Trophoblast cell (in vitro differentiated cells and primary cell): ENCODE results near the gene CLEC4E.
A peak's percentile ranks its signal among the peaks of the same experiment; 100 is the strongest.

ENCODE experiments used
- DNase-seq, 2 donors: peaks; one replicate each; pipeline ENCODE4 v3.0.0-alpha.2; 2016
- H2AFZ ChIP-seq: 2 replicates; pipeline ENCODE4 v1.6.1; 2013; ENCODE audit warnings: low read length, moderate library complexity, mild to moderate bottlenecking; ENCODE audit not compliant: insufficient read depth, poor library complexity
- H2AK5ac ChIP-seq: 2 replicates; pipeline ENCODE4 v1.6.1; 2013; ENCODE audit warnings: mild to moderate bottlenecking, low read length
- H2BK120ac ChIP-seq: 2 replicates; pipeline ENCODE4 v1.6.1; 2013; ENCODE audit warnings: low read length, mild to moderate bottlenecking, moderate library complexity; ENCODE audit not compliant: insufficient read depth, poor library complexity
- H2BK12ac ChIP-seq: 2 replicates; pipeline ENCODE4 v1.6.1; 2013; ENCODE audit warnings: mild to moderate bottlenecking, low read length, moderate library complexity
- H2BK5ac ChIP-seq: 2 replicates; pipeline ENCODE4 v1.6.1; 2013; ENCODE audit warnings: low read length, low read depth, moderate library complexity, mild to moderate bottlenecking; ENCODE audit not compliant: poor library complexity
- H3K14ac ChIP-seq: 2 replicates; pipeline ENCODE4 v1.6.1; 2013; ENCODE audit warnings: mild to moderate bottlenecking, low read length
- H3K18ac ChIP-seq: 2 replicates; pipeline ENCODE4 v1.6.1; 2013; ENCODE audit warnings: mild to moderate bottlenecking, low read length
- H3K23ac ChIP-seq: 2 replicates; pipeline ENCODE4 v1.6.1; 2013; ENCODE audit warnings: low read length
- H3K27ac ChIP-seq: 2 replicates; pipeline ENCODE4 v1.5.1; 2013; ENCODE audit warnings: low read depth, mild to moderate bottlenecking, inconsistent platforms, low read length, moderate library complexity
- H3K27me3 ChIP-seq: 2 replicates; pipeline ENCODE4 v1.6.1; 2013; ENCODE audit warnings: inconsistent platforms, mild to moderate bottlenecking, low read length, moderate library complexity; ENCODE audit not compliant: insufficient read depth
- H3K36me3 ChIP-seq, 2 experiments: 1 replicate in 1 of 2; 2 replicates in 1 of 2; pipeline ENCODE4 v1.6.1; 2013; ENCODE audit warnings: low read length in 2 of 2, mild to moderate bottlenecking in 2 of 2, moderate library complexity in 1 of 2; ENCODE audit not compliant: insufficient read depth in 2 of 2, control insufficient read depth in 1 of 2
- H3K4ac ChIP-seq: 2 replicates; pipeline ENCODE4 v1.6.1; 2013; ENCODE audit warnings: low read depth, mild to moderate bottlenecking, low read length, moderate library complexity
- H3K4me1 ChIP-seq, 2 experiments: 1 replicate in 1 of 2; 2 replicates in 1 of 2; pipeline ENCODE4 v1.6.1; 2013; ENCODE audit warnings: low read length in 2 of 2, mild to moderate bottlenecking in 2 of 2, moderate library complexity in 1 of 2; ENCODE audit not compliant: insufficient read depth in 2 of 2, control insufficient read depth in 1 of 2
- H3K4me2 ChIP-seq: 2 replicates; pipeline ENCODE4 v1.6.1; 2013; ENCODE audit warnings: inconsistent platforms, mild to moderate bottlenecking, low read length, moderate library complexity
- H3K4me3 ChIP-seq: 2 replicates; pipeline ENCODE4 v1.5.1; 2013; ENCODE audit warnings: mild to moderate bottlenecking, low read depth, low read length, inconsistent platforms
- H3K79me1 ChIP-seq: one replicate; pipeline ENCODE4 v1.6.1; 2013; ENCODE audit warnings: low read length
- H3K79me2 ChIP-seq: 2 replicates; pipeline ENCODE4 v1.6.1; 2013; ENCODE audit warnings: low read length, mild to moderate bottlenecking; ENCODE audit not compliant: control insufficient read depth, insufficient read depth, poor library complexity
- H3K9ac ChIP-seq: 2 replicates; pipeline ENCODE4 v1.6.1; 2013; ENCODE audit warnings: mild to moderate bottlenecking, low read length
- H3K9me3 ChIP-seq: 2 replicates; pipeline ENCODE4 v1.6.1; 2013; ENCODE audit warnings: low read depth, mild to moderate bottlenecking, control low read depth, inconsistent platforms, low read length; ENCODE audit not compliant: insufficient read depth
- H4K12ac ChIP-seq: 2 replicates; pipeline ENCODE4 v1.6.1; 2013; ENCODE audit warnings: low read depth, mild to moderate bottlenecking, low read length, moderate library complexity
- H4K8ac ChIP-seq: 2 replicates; pipeline ENCODE4 v1.6.1; 2013; ENCODE audit warnings: low read depth, mild to moderate bottlenecking, low read length, moderate library complexity
- H4K91ac ChIP-seq: one replicate; pipeline ENCODE4 v1.6.1; 2013; ENCODE audit warnings: low read depth, mild to moderate bottlenecking, low read length, moderate library complexity
- WGBS: extraction: QIAGEN DNeasy Blood & Tissue Kit; methylation state at CpG from one replicate; pipeline ENCODE4 v1.1.7; 2013; ENCODE audit warnings: missing lambda C conversion rate; ENCODE audit not compliant: insufficient read length, insufficient coverage; ENCODE audit errors: extremely low coverage; 5-methylcytosine and 5-hydroxymethylcytosine counted together

The CLEC4E gene

DNA sequence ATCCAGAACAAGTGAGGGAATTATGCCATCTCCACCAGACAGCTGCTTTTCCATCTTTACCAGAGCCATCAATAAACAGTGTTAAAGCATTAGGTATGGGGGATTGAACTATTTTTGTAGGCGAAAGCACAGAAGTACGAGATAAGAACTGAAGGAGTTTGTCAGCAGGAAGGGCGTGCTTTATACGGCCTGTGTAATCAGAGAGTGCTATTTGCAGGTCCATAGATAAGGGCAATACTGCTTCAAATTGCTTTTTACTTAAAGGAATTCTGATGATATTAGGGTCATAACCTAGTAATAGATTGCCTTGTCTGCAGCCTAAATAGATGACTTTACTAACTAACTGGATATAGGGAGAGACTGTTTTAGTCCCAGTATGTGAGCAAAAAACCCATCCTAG is 20.3 kb upstream of the CLEC4E start:
- no peak overlapping the region for H2BK12ac ChIP-seq
- no peaks in the 10 kb centered on the region for H3K4me1 ChIP-seq
- no CpG with 5 or more reads among the region's 4 CpGs for WGBS
- H3K9ac ChIP-seq: no peak overlapping the region
- H3K4ac ChIP-seq: no peak overlapping the region
- H3K4me3 ChIP-seq: no peak overlapping the region
- no peak overlapping the region for H2BK5ac ChIP-seq
- H3K27me3 ChIP-seq: no peaks in the 10 kb centered on the region
- no peak overlapping the region for H3K4me2 ChIP-seq
- no peak for DNase-seq
- no peak overlapping the region for H2BK120ac ChIP-seq
- H3K79me1 ChIP-seq: no peaks in the 10 kb centered on the region
- H2AK5ac ChIP-seq: no peak overlapping the region
- H4K12ac ChIP-seq: no peak overlapping the region
- no peak overlapping the region for H4K91ac ChIP-seq
- H3K23ac ChIP-seq: no peak overlapping the region
- no peak overlapping the region for H3K27ac ChIP-seq
- no peaks in the 10 kb centered on the region for H3K9me3 ChIP-seq
- H3K18ac ChIP-seq: no peak overlapping the region
- H3K36me3 ChIP-seq: no peaks in the 10 kb centered on the region
- no peak overlapping the region for H3K14ac ChIP-seq
- no peaks in the 10 kb centered on the region for H3K79me2 ChIP-seq
- no peak overlapping the region for H2AFZ ChIP-seq
- no peak overlapping the region for H4K8ac ChIP-seq

- no peak overlapping the region for H3K4me3 ChIP-seq
- no peaks in the 10 kb centered on the region for H3K36me3 ChIP-seq
- H3K27me3 ChIP-seq: no peaks in the 10 kb centered on the region
- H2BK12ac ChIP-seq: no peak overlapping the region
- H3K4ac ChIP-seq: no peak overlapping the region
- no peak overlapping the region for H2BK5ac ChIP-seq
- no peak overlapping the region for H2AFZ ChIP-seq
- no CpG with 5 or more reads among the region's 11 CpGs for WGBS
- no peak overlapping the region for H4K91ac ChIP-seq
- H2BK120ac ChIP-seq: no peak overlapping the region
- no peak overlapping the region for H3K27ac ChIP-seq
- no peak overlapping the region for H4K8ac ChIP-seq
- H3K79me1 ChIP-seq: no peaks in the 10 kb centered on the region
- no peak overlapping the region for H3K18ac ChIP-seq
- H4K12ac ChIP-seq: no peak overlapping the region
- no peaks in the 10 kb centered on the region for H3K9me3 ChIP-seq
- no peak overlapping the region for H3K14ac ChIP-seq
- no peak overlapping the region for H3K23ac ChIP-seq
- no peak overlapping the region for H3K9ac ChIP-seq
- H3K79me2 ChIP-seq: no peaks in the 10 kb centered on the region
- DNase-seq: peak; percentile 76 to 92
- H3K4me1 ChIP-seq: no peaks in the 10 kb centered on the region
- H2AK5ac ChIP-seq: no peak overlapping the region
- no peak overlapping the region for H3K4me2 ChIP-seq
Measured at GRCh38 chr12:8559676-8560075, 19.0 kb upstream of the CLEC4E start.

GRCh38 chr12:8556531-8557097 is 15.9 kb upstream of the CLEC4E start:
- no peak overlapping the region for H4K12ac ChIP-seq

DNA sequence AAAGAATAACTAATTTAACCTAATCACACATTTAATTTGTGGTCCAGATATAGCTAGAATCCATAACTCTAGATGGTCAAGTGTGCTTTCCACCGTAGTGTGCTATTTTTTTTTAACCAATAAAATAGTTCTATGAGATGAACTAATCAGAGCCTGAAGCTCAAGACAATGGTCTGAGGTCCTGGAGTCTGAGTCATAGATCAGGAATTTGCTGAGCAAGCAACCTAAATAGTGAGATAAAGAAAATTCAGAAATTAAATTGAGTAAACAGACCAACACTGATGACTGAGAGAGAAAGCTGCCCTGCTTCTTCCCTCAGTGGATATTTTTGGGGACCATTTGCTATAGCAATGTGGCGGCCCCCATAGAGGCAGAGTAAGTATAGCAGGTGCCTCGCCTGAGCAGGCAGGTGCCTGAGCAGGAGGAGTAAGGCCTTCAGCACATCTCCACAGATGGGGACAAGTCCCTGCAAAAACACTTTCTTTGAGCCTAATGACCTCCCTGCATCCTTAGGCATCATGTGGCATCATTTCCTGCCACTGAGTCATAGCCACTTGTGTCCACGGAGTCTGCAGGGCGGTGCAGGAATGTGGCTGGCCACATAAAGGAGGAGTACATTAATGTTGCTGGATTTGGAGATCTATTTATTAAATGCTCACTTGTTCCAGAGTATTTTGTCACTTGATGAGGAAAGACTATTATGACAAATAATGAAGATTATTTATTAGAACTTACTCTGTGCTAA is 13.9 kb upstream of the CLEC4E start:
- Histone ChIP-seq H2BK12ac (no peak overlapping the region), H3K4me3 (no peak overlapping the region), H3K18ac (no peak overlapping the region), H3K14ac (no peak overlapping the region), H3K79me2 (no peaks in the 10 kb centered on the region), H3K9me3 (no peaks in the 10 kb centered on the region), H4K8ac (no peak overlapping the region), H3K79me1 (no peaks in the 10 kb centered on the region), H2BK120ac (no peak overlapping the region), H3K4ac (no peak overlapping the region), H3K27ac (no peak overlapping the region), H3K9ac (no peak overlapping the region), H3K4me2 (no peak overlapping the region), H2AK5ac (no peak overlapping the region), H4K12ac (no peak overlapping the region), H3K36me3 (no peaks in the 10 kb centered on the region), H2BK5ac (no peak overlapping the region), H4K91ac (no peak overlapping the region), H2AFZ (no peak overlapping the region), H3K27me3 (no peaks in the 10 kb centered on the region), H3K23ac (no peak overlapping the region), H3K4me1 (no peaks in the 10 kb centered on the region)
- WGBS: no CpG with 5 or more reads among the region's 5 CpGs
- peak in 1 of 2 donors; percentile 23 for DNase-seq

More at GRCh38 chr12:8556531-8557097, 15.9 kb upstream of the CLEC4E start:
- Histone ChIP-seq H3K4me2 (no peak overlapping the region), H4K91ac (no peak overlapping the region), H3K9me3 (no peaks in the 10 kb centered on the region), H3K27ac (no peak overlapping the region), H3K4me3 (no peak overlapping the region), H3K79me2 (no peaks in the 10 kb centered on the region), H2BK12ac (no peak overlapping the region), H3K27me3 (no peaks in the 10 kb centered on the region), H3K9ac (no peak overlapping the region), H2BK120ac (no peak overlapping the region), H3K36me3 (no peaks in the 10 kb centered on the region), H3K4me1 (no peaks in the 10 kb centered on the region), H2AK5ac (no peak overlapping the region), H3K4ac (no peak overlapping the region), H3K14ac (no peak overlapping the region), H4K8ac (no peak overlapping the region), H3K18ac (no peak overlapping the region), H2AFZ (no peak overlapping the region), H2BK5ac (no peak overlapping the region), H3K23ac (no peak overlapping the region), H3K79me1 (no peaks in the 10 kb centered on the region)
- DNase-seq: no peak
- WGBS: no CpG with 5 or more reads among the region's 2 CpGs
